Kidney (tissue), 14 donors: ENCODE data around the gene NATD1. TPM values are rescaled to one million over a fixed set of nuclear protein-coding genes. Genes with fewer than 3 reads are reported as not detected.

Experiments used
- DNase-seq, 5 donors: peaks; one replicate each; pipeline ENCODE4 v3.0.0-alpha.2; 2013 to 2020
- FAIRE-seq: peaks from 2 replicates; lab custom pipeline; 2012; peaks lifted over from hg19 to GRCh38; lab: Jason Lieb, UNC
- H3K27ac ChIP-seq, 2 donors: one replicate each; pipeline ENCODE4 v1.7.0; 2013; ENCODE audit warnings: low read depth in 2 of 2, low read length in 2 of 2, inconsistent platforms in 1 of 2
- H3K27me3 ChIP-seq: one replicate; pipeline ENCODE4 v1.7.1; 2013; ENCODE audit warnings: low read length, inconsistent platforms; ENCODE audit not compliant: control insufficient read depth, insufficient read depth
- H3K36me3 ChIP-seq, 3 donors: one replicate each; pipeline versions ENCODE4 v1.7.0 to v1.7.1; 2013; ENCODE audit warnings: low read length in 3 of 3, control low read depth in 1 of 3, inconsistent platforms in 1 of 3; ENCODE audit not compliant: insufficient read depth in 3 of 3, control insufficient read depth in 2 of 3
- H3K4me1 ChIP-seq, 3 donors: one replicate each; pipeline versions ENCODE4 v1.7.0 to v1.7.1; 2013; ENCODE audit warnings: low read length in 3 of 3, inconsistent platforms in 1 of 3, low read depth in 1 of 3; ENCODE audit not compliant: control insufficient read depth in 2 of 3, insufficient read depth in 2 of 3
- H3K4me3 ChIP-seq, 3 donors: one replicate each; pipeline versions ENCODE4 v1.7.0 to v1.8.1; 2013; ENCODE audit warnings: low read length in 3 of 3, control low read depth in 1 of 3, inconsistent platforms in 1 of 3
- H3K9ac ChIP-seq, 3 donors: one replicate each; pipeline versions ENCODE4 v1.7.0 to v1.7.1; 2013; ENCODE audit warnings: low read length in 3 of 3, control low read depth in 1 of 3, inconsistent platforms in 1 of 3
- H3K9me3 ChIP-seq, 3 donors: one replicate each; pipeline versions ENCODE4 v1.7.0 to v1.7.1; 2013; ENCODE audit warnings: low read length in 3 of 3, control low read depth in 1 of 3, inconsistent platforms in 1 of 3; ENCODE audit not compliant: control insufficient read depth in 2 of 3, insufficient read depth in 1 of 3
- intact Hi-C: fragments of 100-400 bp; cut with DNase I; formaldehyde crosslinking; loops from one replicate; pipeline ENCODE4 v1.11.1; 2022
- polyA plus RNA-seq: library from polyadenylated mRNA; stranded (reverse); fragments of 350-450 nt; fragmentation: Illumina TruSeq; extraction: RNeasy Lipid Tissue Mini Kit (QIAGEN cat#74804); gene quantifications from one replicate; pipeline ENCODE4 v1.2.3, GENCODE V29; 2014; ENCODE audit warnings: low read depth, low replicate concordance; ENCODE audit not compliant: insufficient read depth
- total RNA-seq: library from RNA; stranded (reverse); fragmentation: NEBNext Ultra II Directional; extraction: Animal tissue kit (Norgen Biotek cat#: 25700); gene quantifications from one replicate; pipeline ENCODE4 v1.2.1, GENCODE V29; 2021
- TF ChIP-seq, protein P1 (sequence below): IDR thresholded peaks from 3 replicates; pipeline ENCODE4 v1.5.1; 2012; ENCODE audit warnings: mild to moderate bottlenecking, moderate library complexity, borderline replicate concordance; ENCODE audit not compliant: insufficient read depth; ENCODE audit errors: extremely low read depth
- donor health status: control.
- donor health status: control.
- donor health status: control.
- donor health status: control.
- donor health status: control.
- donor health status: DM: yes; HTN: yes; CAD: no.
- donor health status: Normal renal cell carcinoma (clear cell type).

Gene NATD1
- total and polyA plus RNA-seq, 2 donors from 2014 or later: 5.0 to 14.2 TPM

DNA sequence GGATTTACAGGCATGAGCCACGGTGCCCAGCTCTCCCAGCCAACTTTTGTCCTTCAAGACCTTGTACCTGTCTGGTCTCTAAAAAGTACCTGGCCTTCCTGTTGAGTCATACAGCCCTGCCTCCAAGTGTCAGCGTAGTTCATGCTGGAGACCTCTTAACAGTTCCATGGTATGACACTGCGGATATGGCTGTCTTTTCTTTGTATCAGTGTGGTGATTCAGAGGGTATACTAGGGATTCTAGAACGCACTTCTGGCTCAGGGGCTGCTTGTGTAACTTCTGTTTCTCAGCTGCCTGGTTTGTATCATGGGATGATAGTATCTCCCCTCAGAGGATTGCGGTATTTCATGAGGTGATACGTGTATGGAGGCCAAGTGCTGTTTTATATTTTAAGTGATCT is 37.3 kb downstream of the NATD1 start:
- H3K36me3 ChIP-seq: no peaks in the 10 kb centered on the region
- no peak overlapping the region for H3K27ac ChIP-seq
- TF ChIP-seq, protein P1, sequence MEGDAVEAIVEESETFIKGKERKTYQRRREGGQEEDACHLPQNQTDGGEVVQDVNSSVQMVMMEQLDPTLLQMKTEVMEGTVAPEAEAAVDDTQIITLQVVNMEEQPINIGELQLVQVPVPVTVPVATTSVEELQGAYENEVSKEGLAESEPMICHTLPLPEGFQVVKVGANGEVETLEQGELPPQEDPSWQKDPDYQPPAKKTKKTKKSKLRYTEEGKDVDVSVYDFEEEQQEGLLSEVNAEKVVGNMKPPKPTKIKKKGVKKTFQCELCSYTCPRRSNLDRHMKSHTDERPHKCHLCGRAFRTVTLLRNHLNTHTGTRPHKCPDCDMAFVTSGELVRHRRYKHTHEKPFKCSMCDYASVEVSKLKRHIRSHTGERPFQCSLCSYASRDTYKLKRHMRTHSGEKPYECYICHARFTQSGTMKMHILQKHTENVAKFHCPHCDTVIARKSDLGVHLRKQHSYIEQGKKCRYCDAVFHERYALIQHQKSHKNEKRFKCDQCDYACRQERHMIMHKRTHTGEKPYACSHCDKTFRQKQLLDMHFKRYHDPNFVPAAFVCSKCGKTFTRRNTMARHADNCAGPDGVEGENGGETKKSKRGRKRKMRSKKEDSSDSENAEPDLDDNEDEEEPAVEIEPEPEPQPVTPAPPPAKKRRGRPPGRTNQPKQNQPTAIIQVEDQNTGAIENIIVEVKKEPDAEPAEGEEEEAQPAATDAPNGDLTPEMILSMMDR: no peak
- H3K27me3 ChIP-seq: no peaks in the 10 kb centered on the region
- DNase-seq (no peak), FAIRE-seq (no peak)
- intact Hi-C loops: no loop called here
- no peaks in the 10 kb centered on the region for H3K9me3 ChIP-seq
- H3K4me3 ChIP-seq: no peak overlapping the region
- H3K4me1 ChIP-seq: peaks cover 2 to 31% (median 21%) of the 10 kb centered on the region in 3 donors
- H3K9ac ChIP-seq: no peak overlapping the region

DNA sequence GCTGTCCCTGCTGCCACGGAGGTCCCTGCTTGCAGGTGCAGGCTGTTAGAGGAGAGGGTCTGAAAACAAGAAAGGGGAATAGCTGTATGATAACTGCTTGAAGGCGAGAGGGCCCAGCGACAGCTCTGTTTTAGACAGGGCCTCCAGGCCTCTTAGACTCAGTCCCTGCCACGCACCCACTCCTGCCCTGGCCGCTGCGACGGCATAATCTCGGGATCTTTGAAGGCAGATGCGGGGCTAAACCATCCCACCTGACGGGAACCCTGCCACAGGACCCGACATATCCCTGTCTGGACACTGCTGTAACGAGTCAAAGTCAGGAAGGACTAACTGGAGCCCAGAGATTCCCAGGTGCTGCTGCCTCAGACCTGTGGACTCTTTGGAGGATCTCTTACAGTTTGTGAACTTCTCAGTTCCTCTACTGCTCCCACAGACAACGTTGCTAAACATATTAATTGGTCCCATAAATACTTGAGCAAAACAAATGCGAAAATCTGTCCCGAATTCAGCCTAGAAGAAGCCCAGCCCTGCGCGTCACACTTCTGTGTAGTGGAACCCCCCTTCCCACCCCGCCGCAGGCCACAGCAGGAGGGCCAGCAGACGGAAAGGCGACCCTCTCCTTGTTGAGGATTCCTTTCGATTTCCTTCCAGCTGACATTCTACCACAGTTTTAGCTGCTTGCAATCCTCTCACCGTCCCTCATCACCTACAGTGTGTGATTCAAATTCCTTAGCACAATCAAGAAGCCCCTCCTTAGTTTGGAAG is 38.3 kb downstream of the NATD1 start:
- H3K9ac ChIP-seq: peak overlapping the region; percentile 57 to 91 (median 67)
- no peaks in the 10 kb centered on the region for H3K36me3 ChIP-seq

DNA sequence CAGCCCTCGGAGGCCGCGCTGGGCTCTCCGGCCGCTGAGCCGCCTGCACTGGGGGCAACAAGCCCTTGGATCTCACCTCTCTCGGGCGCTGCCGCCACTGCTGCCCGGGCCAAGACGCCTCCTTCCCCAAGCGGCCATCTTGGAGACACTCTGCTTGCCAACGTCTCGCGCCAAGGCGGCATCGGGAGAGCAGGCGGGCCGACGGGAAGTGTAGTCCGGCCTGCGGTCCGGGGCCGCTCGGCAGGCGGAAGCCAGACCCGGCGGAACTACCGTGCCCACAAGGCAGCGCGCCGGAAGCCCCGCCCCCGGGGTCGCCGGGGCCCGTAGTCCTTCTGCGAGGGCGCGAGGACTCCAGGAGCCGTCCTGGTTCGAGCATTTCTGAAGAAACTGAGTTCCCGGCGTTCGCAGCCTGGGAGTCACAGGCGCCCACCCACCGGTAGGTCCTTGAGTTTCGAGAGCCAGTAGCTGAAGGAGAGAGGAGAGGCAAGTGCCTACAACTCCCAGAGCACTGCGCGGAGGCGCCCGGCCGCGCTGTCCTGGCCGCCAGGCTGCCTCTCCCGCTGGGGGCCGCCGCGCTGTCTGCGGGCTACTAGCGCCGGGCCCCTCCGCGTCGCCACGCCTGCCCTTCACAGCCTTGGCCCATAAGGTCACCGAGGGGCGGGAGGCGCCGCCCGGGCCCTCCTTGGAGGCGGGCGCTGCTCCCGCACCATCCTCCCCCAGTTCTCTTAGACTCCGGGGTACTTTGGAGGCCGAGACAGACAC is 39.0 kb downstream of the NATD1 start, which contains the start of gene TMEM11:
Gene TMEM11 (minus strand): TSS at position 147 of the 762 bp plus-strand sequence. CDS start 9 bp downstream, at position 138.
- intact Hi-C loops: no loop called here

More for the DNA sequence above, 38.3 kb downstream of the NATD1 start:
- Histone ChIP-seq H3K9me3 (no peaks in the 10 kb centered on the region), H3K27ac (peak overlapping the region; percentile 93 to 95), H3K4me1 (peaks cover 2 to 35% (median 21%) of the 10 kb centered on the region in 3 donors), H3K27me3 (no peaks in the 10 kb centered on the region), H3K4me3 (peak overlapping the region; percentile 67 to 89 (median 81))
- intact Hi-C loops: no loop called here
- FAIRE-seq: no peak
- peak in 3 of 5 donors; percentile 19 to 53 (median 47) for DNase-seq
- TF ChIP-seq, protein P1: no peak

More for the DNA sequence above, 39.0 kb downstream of the NATD1 start, which contains the start of gene TMEM11:
- no peaks in the 10 kb centered on the region for H3K27me3 ChIP-seq
- FAIRE-seq (no peak), DNase-seq (peak; percentile 95 to 99 (median 97))
- H3K9me3 ChIP-seq: no peaks in the 10 kb centered on the region
- H3K27ac ChIP-seq: peak within 1 kb of the TSS; percentile 93 to 95
- H3K4me3 ChIP-seq: peak within 1 kb of the TSS; percentile 67 to 89 (median 81)
- H3K9ac ChIP-seq: peak within 1 kb of the TSS; percentile 67 to 91 (median 89)
- TF ChIP-seq, protein P1: no peak
- H3K4me1 ChIP-seq: peaks cover 2 to 40% (median 21%) of the 10 kb centered on the region in 3 donors
- H3K36me3 ChIP-seq: no peaks in the 10 kb centered on the region
